ENCODE measurements around the gene ASCL5.

- TF ChIP-seq CTCF (conservative IDR thresholded peaks at IDR 0.05 in 1 of 2, IDR thresholded peaks at IDR 0.05 in 1 of 2; ENCODE audit: low read depth in 1 of 2, low read length in 2 of 2) (no peak), EZH2 (IDR thresholded peaks at IDR 0.05; ENCODE audit: low read length, missing control alignments) (no peak)
Observed at GRCh38 chr1:201169971-201170532, 43.1 kb upstream of the ASCL5 start.

Measured in fibroblast of lung (primary cell).